Posterior vena cava (tissue), 2 donors: ENCODE data around the gene MISP3. TPM values are rescaled to one million over a fixed set of nuclear protein-coding genes. Genes with fewer than 3 reads are reported as not detected.
A peak's percentile ranks its signal among the peaks of the same experiment; 100 is the strongest.

Experiments
- DNase-seq: peaks from one replicate; pipeline ENCODE4 v3.0.0-alpha.2; 2020; ENCODE audit warnings: low spot score
- intact Hi-C, 2 donors: fragments of 100-400 bp; cut with DNase I; formaldehyde crosslinking; loops; one replicate each; pipeline versions ENCODE4 v1.14.1 to v1.14.2; 2022 to 2023
- total RNA-seq, 2 donors: library from RNA; stranded (reverse); fragmentation: NEBNext Ultra II Directional; extraction: Animal tissue kit (Norgen Biotek cat#: 25700); gene quantifications; one replicate each; pipeline ENCODE4 v1.2.1, GENCODE V29; 2021
- donor health status: DM: yes; HTN: yes; CAD: no.
- donor health status: DM: yes; HTN: yes; CAD: no.

The MISP3 gene
- total RNA-seq, 2 donors from 2014 or later: 1.0 to 1.4 TPM

GRCh38 chr19:14093117-14093823 is 20.7 kb downstream of the MISP3 start:
- intact Hi-C loops: no loop called here
- no peak for DNase-seq

DNA sequence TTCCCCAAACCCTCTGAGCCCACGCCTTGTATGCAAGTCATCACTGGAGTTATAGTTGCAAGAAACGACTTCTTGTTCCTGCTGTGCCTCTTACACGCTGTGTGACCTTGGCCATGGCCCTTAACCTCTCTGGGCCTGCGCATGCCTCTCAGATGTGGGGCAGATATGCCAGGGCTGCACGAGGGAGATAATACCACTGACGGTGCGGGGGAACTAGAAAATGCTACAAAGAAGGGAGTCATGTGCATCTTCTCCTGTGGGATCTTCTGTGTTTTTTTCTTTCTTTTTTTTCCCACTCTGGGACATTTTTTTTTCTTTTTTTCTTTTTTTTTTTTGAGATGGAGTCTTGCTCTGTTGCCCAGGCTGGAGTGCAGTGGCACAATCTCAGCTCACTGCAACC is 22.3 kb downstream of the MISP3 start:
- no peak for DNase-seq
- intact Hi-C loops: no loop called here

DNA sequence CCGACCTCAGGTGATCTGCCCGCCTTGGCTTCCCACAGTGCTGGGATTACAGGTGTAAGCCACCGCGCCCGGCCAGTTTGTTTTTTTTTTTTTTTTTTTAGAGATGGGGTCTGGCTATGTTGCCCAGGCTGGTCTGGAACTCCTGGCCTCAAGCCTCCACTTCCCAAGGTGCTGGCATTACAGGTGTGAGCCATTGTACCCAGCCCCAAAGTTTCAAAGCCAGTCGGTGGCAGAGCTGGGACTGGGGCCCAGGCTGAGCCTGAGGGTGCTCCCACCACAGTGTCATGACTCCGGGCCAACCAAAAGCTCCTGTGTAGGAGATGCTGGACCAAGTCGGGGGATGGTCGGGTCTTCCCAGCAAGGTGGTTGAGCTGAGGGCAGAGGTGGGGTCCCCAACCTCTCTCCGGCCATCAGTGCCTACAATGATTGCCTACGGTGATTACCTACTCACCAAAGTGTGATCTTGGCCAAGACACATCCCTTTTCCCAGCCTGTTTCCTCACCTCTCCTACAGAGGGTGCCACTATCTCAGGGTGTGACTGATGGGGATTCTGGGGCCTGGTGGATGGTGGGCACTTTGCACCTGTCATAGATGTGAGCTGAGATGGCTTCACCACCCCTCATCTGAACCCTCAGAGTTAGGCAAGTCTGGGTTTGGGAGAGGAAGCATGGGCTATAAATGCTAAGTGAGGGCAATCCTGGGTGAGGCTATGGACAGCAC is 23.8 kb downstream of the MISP3 start:
- DNase-seq: no peak

DNA sequence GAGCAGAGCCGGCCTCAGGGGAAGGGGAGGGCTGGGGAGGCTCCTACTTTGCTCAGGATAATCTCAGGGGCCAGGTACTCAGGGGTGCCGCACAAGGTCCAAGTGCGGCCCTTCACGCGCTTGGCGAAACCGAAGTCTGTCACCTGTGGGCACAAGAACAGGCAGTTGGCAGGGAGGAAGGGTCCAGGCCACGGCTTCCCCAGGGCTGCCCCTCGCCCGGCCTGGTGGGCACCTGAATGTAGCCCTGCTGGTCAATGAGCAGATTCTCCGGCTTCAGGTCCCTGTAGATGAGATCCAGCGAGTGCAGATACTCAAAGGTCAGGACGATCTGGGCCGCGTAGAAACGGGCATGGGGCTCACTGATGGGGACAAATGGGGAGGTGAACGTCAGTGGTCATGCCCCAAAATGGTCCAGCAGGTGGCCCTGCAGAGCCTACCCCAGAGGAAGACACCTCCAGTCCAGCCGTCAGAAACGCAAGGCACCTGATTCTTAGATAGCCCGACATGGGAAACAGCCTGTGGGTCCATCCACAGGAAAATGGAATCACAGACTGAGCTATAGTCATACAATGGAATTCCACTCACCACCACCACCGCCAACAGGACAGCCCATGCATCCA is 25.1 kb downstream of the MISP3 start:
- intact Hi-C loops: no loop called here
- DNase-seq: no peak

More for the DNA sequence above, 23.8 kb downstream of the MISP3 start:
- intact Hi-C loops: no loop called here

GRCh38 chr19:14101003-14101545 is 28.5 kb downstream of the MISP3 start:
- no peak for DNase-seq
- intact Hi-C loops: no loop called here

DNA sequence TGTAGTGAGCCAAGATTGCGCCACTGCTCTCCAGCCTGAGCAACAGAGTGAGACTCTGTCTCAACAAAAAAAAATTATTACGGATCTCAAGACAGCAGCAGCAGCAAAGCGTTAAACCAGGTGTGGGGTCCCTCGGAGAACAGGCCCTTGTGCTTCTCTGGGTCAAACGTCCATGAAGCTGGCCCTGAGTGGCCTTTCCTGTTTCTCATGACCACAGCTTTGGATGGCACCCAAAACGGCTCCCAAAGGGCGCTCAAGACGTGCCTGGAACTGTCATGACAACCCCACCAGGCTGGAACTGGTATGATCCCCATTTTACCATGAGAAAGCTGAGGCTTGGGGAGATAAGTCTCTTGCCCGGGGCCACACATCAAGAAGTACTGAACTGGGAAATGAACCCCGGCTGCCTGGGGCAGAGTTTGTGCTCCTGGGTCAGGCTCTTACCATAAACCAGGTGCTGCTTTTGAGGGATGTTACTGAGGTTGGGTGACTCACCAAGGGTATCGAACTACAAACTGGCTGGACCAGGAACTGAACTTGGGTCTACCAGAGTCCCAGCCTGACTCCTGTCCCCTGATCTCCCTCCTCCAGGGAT is 29.6 kb downstream of the MISP3 start:
- intact Hi-C loops: no loop called here
- DNase-seq: no peak

DNA sequence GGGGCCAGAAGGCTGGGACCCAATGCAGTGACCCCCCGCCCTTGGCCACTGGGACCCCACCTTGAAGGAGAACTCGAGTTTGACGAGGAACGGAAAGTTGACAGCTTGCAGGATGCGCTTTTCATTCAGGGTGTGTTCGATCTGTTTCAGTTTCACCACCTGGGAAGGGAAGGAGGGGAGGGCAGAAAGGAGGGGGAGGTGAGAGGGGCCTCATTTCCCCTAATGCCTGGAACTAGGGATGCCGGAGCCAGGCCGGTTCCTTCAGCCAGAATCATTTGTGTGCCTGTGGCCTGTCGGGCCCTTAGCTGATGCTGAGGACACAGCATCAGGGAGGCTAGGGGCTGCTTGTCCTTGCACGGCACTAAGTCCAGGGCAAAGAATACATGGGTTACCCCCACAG is 30.2 kb downstream of the MISP3 start:
- no peak for DNase-seq
- intact Hi-C loops: no loop called here

GRCh38 chr19:14103310-14103709 is 30.7 kb downstream of the MISP3 start:
- DNase-seq: no peak
- intact Hi-C loops: no loop called here

DNA sequence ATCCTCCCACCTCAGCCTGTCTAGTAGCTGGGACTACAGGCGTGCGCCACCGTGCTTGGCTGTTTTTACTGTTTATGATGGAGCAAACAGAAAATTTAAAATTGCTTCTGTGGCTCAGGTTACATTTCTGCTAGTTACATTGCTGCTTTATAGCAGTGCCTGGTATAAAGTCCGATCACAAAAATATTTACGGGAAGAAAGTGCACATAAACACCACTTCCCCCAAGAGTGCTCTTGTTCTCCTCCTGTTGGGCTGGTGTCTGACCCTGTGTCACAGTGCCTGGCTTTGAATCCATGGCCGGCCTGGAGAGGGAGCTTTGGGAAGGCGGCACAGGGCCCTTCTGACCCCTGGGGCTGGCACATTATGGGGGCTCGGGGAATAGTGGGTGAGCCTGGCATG is 33.1 kb downstream of the MISP3 start:
- no peak for DNase-seq
- intact Hi-C loops: no loop called here

GRCh38 chr19:14106840-14107239 is 34.3 kb downstream of the MISP3 start:
- intact Hi-C loops: no loop called here
- DNase-seq: no peak

DNA sequence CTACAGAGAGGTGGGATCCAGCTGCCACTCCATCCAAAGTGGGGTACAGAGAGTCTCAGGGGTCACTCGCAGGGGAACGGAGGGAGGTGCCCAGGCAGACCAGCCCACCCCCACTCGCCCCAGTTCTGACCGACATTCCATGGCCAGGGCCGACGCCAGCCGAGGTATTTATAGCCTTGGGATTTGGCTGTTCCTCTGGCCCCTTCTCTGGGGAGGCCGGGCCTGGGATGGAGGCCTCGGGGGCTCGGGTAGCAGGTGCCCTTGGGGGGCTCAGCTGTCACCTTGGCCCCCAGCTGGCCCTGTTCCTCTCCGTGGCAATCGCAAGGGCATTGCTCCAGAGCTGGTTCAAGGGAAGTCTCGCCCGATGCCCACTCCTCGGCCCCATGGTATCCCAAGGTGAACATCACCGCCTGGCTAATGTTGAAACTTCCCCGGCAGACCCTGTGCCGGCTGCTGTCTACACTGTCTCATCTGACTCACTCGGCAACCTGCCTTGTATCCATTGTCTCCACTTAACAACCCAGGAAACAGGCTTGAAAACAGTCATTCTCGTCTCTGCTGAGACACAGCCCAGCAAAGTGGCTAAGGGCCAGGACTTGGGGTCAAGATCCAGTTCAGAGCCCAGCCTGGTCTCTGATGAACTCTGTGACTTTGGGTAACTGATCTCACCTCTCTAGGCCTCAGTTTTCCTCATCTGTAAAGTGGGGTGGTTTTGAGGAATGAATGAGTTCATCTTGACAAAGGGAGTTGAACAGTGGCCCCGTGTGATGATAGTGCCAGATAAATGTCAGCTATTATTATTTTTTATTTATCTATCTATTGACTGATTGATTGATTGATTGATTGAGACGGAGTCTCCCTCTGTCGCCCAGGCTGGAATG is 35.2 kb downstream of the MISP3 start:
- no peak for DNase-seq
- intact Hi-C loops: no loop called here

DNA sequence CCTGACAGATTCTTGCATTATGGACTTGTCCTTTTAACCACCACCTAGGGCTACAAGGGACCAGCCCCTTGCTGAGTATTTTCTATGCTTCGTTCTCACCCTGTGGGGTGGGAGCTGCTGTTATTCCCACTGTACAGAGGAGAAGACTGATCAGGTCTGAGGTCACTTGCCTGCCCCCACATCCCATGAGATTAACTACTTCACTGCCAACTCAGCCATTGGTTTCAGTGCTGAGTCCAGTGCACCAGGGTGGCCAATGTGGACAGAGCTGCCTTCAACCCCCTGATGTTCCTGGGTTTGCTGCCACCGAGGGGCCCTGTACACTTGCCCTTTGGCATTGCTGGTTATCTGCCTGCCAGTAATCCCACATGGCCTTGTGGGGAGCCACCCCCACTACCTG is 38.1 kb downstream of the MISP3 start:
- DNase-seq: no peak
- intact Hi-C loops: no loop called here

DNA sequence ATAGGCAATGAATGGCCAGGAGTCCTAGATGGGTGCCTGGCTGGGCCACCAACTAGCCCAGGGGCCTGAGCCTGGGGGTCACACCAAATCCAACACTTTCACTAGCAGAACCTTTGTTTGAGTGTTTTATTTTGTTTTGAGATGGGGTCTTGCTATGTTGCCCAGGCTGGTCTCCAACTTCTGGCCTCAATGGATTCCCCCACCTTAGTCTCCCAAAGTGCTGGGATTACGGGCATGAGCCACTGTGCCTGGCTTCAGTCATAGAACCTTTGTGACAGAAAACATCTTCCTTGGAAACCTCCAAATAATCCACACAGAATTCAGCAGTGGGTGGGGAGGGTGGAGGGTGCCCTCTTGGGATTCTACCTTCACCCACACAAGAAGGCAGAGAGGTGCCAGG is 38.9 kb downstream of the MISP3 start:
- no peak for DNase-seq
- intact Hi-C loops: no loop called here

DNA sequence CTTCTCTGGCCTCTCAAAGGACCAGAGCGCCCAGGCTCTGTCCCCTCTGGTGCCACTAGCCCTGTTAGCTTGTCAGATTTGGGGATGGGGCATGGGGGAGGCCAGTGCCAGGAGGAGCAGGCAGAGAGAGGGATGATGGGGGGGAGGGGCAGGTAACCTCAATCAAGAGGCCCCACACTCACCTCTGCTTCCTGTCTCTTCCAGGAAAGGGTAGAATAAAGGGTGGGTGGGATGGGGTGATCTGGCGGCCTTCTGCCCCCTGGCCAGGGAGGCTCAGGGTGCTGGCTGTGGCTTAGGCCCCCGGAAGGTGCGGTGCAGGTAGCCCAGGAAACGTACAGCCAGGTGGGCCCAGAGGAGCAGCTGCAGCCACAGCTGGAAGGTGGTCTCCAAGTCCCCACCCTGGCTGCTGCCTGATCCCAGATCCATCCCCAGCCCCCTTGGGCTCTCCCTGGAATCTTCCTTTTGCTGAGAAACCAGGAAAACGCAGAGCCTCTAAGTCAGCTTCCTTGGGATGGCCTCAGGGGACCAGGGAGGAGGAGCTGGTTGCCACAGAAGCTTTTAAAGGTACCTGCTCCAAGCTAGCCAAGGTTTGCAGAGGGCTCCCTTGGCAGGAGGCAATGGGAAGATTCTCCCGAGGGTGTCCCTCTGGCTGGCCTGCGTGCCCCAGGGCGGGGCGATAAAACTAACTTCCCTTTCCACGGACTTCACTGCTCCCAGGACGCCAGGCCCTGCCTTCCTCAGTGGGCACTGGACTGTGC is 39.6 kb downstream of the MISP3 start:
- DNase-seq: no peak
- intact Hi-C loops: no loop called here

- intact Hi-C loops: no loop called here
- no peak for DNase-seq
These were observed 40.3 kb downstream of the MISP3 start for GRCh38 chr19:14112809-14113385.

GRCh38 chr19:14113762-14114414 is 41.3 kb downstream of the MISP3 start:
- intact Hi-C loops: no loop called here
- no peak for DNase-seq

DNA sequence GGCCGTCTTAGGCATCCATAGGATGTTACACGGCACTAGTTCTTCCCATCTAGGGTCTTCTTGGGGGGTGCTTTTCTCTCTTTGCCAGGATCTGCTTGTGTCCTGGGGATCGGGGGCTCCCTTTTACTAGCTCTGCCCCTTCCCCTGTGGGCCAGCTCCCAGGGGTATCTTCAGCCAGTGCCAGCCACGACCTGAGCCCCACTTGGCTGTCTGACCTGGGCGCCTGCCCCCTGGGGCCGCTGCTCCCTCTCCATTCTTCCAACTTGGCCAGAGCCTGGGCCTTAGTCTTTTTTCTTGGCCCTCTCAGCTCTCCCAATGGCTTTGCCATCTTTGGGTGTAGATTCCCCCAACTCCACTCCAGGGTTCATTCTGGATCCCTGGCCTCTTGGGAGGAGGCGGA is 41.9 kb downstream of the MISP3 start:
- no peak for DNase-seq
- intact Hi-C loops: no loop called here

DNA sequence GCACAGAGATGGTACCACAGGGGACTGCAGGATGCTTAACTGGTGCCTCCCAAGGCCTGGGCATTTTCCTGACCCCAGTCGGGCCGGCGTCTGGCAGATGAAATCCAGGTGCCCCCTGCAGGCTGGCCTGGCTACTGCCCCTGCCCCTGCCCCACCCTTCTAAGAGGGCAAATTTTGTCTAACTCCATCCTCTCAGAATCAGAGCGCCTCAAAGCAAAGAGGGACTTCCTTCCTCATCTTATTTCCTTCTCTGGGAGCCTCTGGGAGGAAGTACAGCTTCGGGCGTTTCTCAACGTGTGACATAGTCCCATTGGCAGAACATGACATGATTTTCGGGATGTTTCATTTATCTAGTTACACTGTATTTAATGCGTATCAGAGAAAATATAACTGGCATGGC is 42.3 kb downstream of the MISP3 start:
- intact Hi-C loops: no loop called here
- DNase-seq: peak; percentile 88
